Measurements from ENCODE around the gene LARP1. TPM values are rescaled to one million over a fixed set of nuclear protein-coding genes. Genes with fewer than 3 reads are reported as not detected.

The LARP1 gene
- total and polyA plus RNA-seq, 5 donors: 43.9 to 130 (median 122) TPM

- Histone ChIP-seq H3K27me3 (ENCODE audit: control insufficient read depth, insufficient read depth) (no peaks in the 10 kb centered on the region), H3K4me3 (ENCODE audit: low read length) (no peak overlapping the region), H3K4me1 (ENCODE audit: control insufficient read depth, insufficient read depth, low read length) (peaks cover 44% of the 10 kb centered on the region), H3K27ac (ENCODE audit: low read length) (no peak overlapping the region), H3K9me3 (ENCODE audit: control insufficient read depth, low read length) (no peaks in the 10 kb centered on the region)
- ATAC-seq (no peak), DNase-seq (no peak)
- WGBS: 88% methylated on average over 4 of the region's 4 CpGs
- intact Hi-C loops (cut with DNase I): no loop called here
These were observed 23.9 kb downstream of the LARP1 start for GRCh38 chr5:154779105-154779504.

DNA sequence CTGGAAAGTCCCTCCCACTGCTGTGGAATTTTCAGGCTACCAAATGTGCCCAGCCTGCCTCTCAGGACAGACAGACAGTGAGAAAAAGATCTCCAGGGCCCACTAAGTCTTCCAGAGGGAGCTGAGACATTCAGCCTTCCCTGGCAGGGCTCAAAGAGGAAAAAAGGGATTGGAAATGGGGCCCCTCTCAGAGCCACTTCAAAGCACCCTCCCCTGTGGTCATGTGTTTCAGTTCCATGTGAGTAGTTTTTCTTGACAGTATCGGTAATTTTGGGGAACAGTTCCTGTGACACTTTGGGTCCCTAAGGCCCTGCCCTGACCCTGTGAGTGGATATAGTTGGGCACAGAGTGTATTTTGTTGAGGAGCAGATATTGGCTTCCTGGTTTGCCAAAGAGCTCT, 25.0 kb downstream of the LARP1 start:
- Histone ChIP-seq H3K4me1 (ENCODE audit: control insufficient read depth, insufficient read depth, low read length) (peaks cover 43% of the 10 kb centered on the region), H3K9me3 (ENCODE audit: control insufficient read depth, low read length) (no peaks in the 10 kb centered on the region), H3K27ac (ENCODE audit: low read length) (peak overlapping the region; percentile 61), H3K4me3 (ENCODE audit: low read length) (no peak overlapping the region), H3K27me3 (ENCODE audit: control insufficient read depth, insufficient read depth) (no peaks in the 10 kb centered on the region)
- DNase-seq (no peak), ATAC-seq (no peak)
- WGBS: 26% methylated on average over 1 of the region's 1 CpG
- intact Hi-C loops (cut with DNase I): loop anchor here in 1 of 4 donors (10.0 kb wide), 1 partner anchor 95 kb away; no protein-coding TSS in a partner anchor

- H3K9me3 ChIP-seq (ENCODE audit: control insufficient read depth, low read length): no peaks in the 10 kb centered on the region
- peaks cover 51% of the 10 kb centered on the region for H3K4me1 ChIP-seq (ENCODE audit: control insufficient read depth, insufficient read depth, low read length)
- no peak overlapping the region for H3K4me3 ChIP-seq (ENCODE audit: low read length)
- ATAC-seq: peak; percentile 30 to 38
- H3K27ac ChIP-seq (ENCODE audit: low read length): peak overlapping the region; percentile 47
- peak in 2 of 3 donors; percentile 63 to 69 for DNase-seq
- H3K27me3 ChIP-seq (ENCODE audit: control insufficient read depth, insufficient read depth): no peaks in the 10 kb centered on the region
- 54% methylated on average over 4 of the region's 4 CpGs for WGBS
- intact Hi-C loops (cut with DNase I): loop anchor here in 1 of 4 donors (10.0 kb wide), 1 partner anchor 98 kb away; no protein-coding TSS in a partner anchor
These were observed 27.1 kb downstream of the LARP1 start for GRCh38 chr5:154782326-154782725.

DNA sequence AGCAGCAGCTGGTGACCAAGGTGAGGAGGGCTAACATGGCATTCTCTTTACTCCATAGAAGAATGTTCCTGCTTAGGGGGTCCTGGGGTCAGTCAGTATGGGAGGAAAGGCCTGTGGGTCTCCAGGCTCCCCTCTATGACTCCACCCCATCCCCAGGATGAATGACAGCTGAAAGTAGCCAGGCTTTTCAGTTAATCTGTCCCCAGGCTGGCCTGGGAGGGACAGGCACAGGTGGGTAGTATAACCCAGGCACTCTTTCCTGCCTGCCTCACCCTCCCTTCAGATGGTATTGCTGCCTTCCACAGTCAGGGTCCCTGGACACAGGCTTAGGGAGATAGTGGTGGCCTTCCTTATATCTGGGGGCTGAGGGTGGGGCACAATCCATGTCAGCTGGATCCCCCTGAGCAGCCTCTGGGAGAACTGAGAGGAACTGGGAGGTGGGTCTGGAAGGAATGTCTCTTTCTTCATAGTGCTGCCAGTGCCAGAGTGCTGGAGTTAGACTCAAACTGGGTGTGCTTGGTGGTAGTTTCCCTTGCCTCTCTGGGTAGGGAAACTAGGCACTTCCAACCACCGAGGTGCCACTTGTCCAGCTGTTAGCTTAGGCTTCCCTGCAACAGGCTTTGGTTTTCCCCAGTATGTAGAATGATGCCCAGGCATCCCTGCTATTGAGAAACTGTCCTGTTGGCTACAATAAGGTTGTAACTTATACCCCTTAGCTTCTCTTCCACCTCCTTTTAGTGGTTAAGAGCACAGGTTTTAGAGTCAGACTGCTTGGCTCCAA, 27.8 kb downstream of the LARP1 start:
- Histone ChIP-seq H3K27me3 (ENCODE audit: control insufficient read depth, insufficient read depth) (no peaks in the 10 kb centered on the region), H3K27ac (ENCODE audit: low read length) (peak overlapping the region; percentile 47), H3K4me1 (ENCODE audit: control insufficient read depth, insufficient read depth, low read length) (peaks cover 56% of the 10 kb centered on the region), H3K4me3 (ENCODE audit: low read length) (no peak overlapping the region), H3K9me3 (ENCODE audit: control insufficient read depth, low read length) (no peaks in the 10 kb centered on the region)
- peak in 1 of 3 donors; percentile 18 for DNase-seq
- ATAC-seq: peak in 1 of 2 donors; percentile 8
- 65% methylated on average over 1 of the region's 1 CpG for WGBS
- intact Hi-C loops (cut with DNase I): loop anchor here in 1 of 4 donors (10.0 kb wide), 1 partner anchor 98 kb away; no protein-coding TSS in a partner anchor

DNA sequence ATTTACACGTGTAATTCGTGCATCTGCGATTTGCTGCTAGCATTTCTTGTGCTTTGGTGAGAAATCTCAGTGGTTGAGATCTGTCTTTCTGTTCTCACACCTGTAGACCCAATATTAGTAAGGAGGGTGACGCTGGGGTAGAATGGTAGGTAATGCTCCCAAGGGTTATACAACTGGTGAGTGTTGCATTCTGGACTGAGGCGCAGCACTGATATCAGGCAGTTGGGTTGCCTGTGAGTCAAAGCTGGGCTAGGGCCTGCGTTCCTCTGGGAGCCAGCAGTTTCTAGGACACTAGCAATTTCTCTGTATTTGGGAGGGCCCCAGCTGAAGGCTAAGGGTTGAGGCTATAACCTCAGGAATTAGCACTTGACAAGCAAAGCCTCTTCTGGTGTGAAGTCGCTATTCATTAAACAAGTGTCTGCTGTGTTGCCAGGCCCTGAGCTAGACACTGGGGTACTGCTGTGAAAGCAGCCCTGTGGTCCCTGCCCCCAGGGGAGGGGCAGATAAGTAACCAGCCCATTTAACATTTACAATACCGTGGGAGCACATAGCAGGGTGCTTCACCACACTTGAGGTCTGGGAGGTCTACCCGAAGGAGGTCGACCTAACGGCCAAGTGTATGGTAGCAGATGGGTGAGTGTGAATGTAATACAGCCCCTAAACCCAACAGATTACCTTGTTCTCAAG, 28.7 kb downstream of the LARP1 start:
- ATAC-seq (peak; percentile 61 to 75), DNase-seq (peak; percentile 53 to 75 (median 67))
- Histone ChIP-seq H3K27me3 (ENCODE audit: control insufficient read depth, insufficient read depth) (no peaks in the 10 kb centered on the region), H3K9me3 (ENCODE audit: control insufficient read depth, low read length) (no peaks in the 10 kb centered on the region), H3K27ac (ENCODE audit: low read length) (peak overlapping the region; percentile 7), H3K4me3 (ENCODE audit: low read length) (no peak overlapping the region), H3K4me1 (ENCODE audit: control insufficient read depth, insufficient read depth, low read length) (peaks cover 62% of the 10 kb centered on the region)
- WGBS: 61% methylated on average over 11 of the region's 11 CpGs
- intact Hi-C loops (cut with DNase I): loop anchor here in 1 of 4 donors (10.0 kb wide), 1 partner anchor 99 kb away; no protein-coding TSS in a partner anchor

GRCh38 chr5:154784856-154785255, 29.7 kb downstream of the LARP1 start:
- intact Hi-C loops (cut with DNase I): loop anchor here in 1 of 4 donors (10.0 kb wide), 1 partner anchor 100 kb away; no protein-coding TSS in a partner anchor
- WGBS: 77% methylated on average over 2 of the region's 2 CpGs
- H3K4me1 ChIP-seq (ENCODE audit: control insufficient read depth, insufficient read depth, low read length): peaks cover 55% of the 10 kb centered on the region
- no peak overlapping the region for H3K4me3 ChIP-seq (ENCODE audit: low read length)
- H3K27me3 ChIP-seq (ENCODE audit: control insufficient read depth, insufficient read depth): no peaks in the 10 kb centered on the region
- H3K9me3 ChIP-seq (ENCODE audit: control insufficient read depth, low read length): no peaks in the 10 kb centered on the region
- no peak for DNase-seq
- ATAC-seq: no peak
- peak overlapping the region; percentile 4 for H3K27ac ChIP-seq (ENCODE audit: low read length)

DNA sequence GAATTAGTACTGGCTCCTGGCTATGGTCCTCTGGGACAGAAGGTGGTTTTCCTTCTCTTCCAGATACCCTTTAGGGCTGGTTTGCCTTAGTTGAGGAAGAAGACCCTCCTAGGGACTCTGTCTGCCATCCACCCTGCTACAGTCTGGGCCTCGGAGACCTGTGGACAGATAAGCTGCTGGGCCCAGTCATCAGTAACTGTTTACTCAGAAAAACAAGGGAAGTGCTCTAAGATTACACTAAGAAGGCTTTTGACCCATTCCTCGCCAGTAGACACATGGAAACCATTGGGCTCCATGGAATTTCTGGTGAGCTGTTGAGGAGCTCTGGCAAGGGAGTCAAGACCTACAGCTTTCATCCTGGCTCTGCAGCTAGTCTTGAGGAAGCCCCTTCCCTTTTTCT, 31.2 kb downstream of the LARP1 start:
- ATAC-seq: peak in 1 of 2 donors; percentile 30
- no peak overlapping the region for H3K4me3 ChIP-seq (ENCODE audit: low read length)
- 47% methylated on average over 2 of the region's 2 CpGs for WGBS
- H3K4me1 ChIP-seq (ENCODE audit: control insufficient read depth, insufficient read depth, low read length): peaks cover 47% of the 10 kb centered on the region
- H3K9me3 ChIP-seq (ENCODE audit: control insufficient read depth, low read length): no peaks in the 10 kb centered on the region
- no peak overlapping the region for H3K27ac ChIP-seq (ENCODE audit: low read length)
- DNase-seq: no peak
- no peaks in the 10 kb centered on the region for H3K27me3 ChIP-seq (ENCODE audit: control insufficient read depth, insufficient read depth)
- intact Hi-C loops (cut with DNase I): loop anchor here in 1 of 4 donors (10.0 kb wide), 1 partner anchor 102 kb away; no protein-coding TSS in a partner anchor

- intact Hi-C loops (cut with DNase I): loop anchor here in 1 of 4 donors (10.0 kb wide), 1 partner anchor 103 kb away; no protein-coding TSS in a partner anchor
- Histone ChIP-seq H3K27me3 (ENCODE audit: control insufficient read depth, insufficient read depth) (no peaks in the 10 kb centered on the region), H3K27ac (ENCODE audit: low read length) (peak overlapping the region; percentile 79), H3K4me1 (ENCODE audit: control insufficient read depth, insufficient read depth, low read length) (peaks cover 37% of the 10 kb centered on the region), H3K4me3 (ENCODE audit: low read length) (no peak overlapping the region), H3K9me3 (ENCODE audit: control insufficient read depth, low read length) (no peaks in the 10 kb centered on the region)
- DNase-seq (peak in 1 of 3 donors; percentile 52), ATAC-seq (peak; percentile 15 to 50)
- 37% methylated on average over 5 of the region's 5 CpGs for WGBS
These were observed 33.0 kb downstream of the LARP1 start for GRCh38 chr5:154788212-154788611.

DNA sequence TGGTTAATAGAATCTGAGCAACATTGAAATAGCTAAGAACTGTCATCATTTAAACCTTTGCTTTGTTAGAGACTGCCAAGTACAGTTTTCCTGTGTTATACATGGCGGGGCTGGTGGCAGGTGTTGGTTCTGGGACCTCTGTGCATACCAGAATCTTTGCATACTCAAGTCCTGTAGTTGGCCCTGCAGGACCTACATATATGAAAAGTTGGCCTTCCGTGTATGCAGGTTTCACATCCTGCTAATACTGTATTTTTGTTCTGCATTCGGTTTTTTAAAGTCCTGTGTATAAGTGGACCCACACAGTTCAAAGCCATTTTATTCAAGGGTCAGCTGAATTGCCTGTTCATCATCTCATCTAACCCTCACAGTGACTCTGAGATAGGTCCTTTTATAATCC, 36.4 kb downstream of the LARP1 start:
- WGBS: 88% methylated on average over 3 of the region's 3 CpGs
- Histone ChIP-seq H3K27me3 (ENCODE audit: control insufficient read depth, insufficient read depth) (no peaks in the 10 kb centered on the region), H3K27ac (ENCODE audit: low read length) (no peak overlapping the region), H3K9me3 (ENCODE audit: control insufficient read depth, low read length) (no peaks in the 10 kb centered on the region), H3K4me1 (ENCODE audit: control insufficient read depth, insufficient read depth, low read length) (peaks cover 26% of the 10 kb centered on the region), H3K4me3 (ENCODE audit: low read length) (no peak overlapping the region)
- intact Hi-C loops (cut with DNase I): no loop called here
- no peak for ATAC-seq
- DNase-seq: no peak

DNA sequence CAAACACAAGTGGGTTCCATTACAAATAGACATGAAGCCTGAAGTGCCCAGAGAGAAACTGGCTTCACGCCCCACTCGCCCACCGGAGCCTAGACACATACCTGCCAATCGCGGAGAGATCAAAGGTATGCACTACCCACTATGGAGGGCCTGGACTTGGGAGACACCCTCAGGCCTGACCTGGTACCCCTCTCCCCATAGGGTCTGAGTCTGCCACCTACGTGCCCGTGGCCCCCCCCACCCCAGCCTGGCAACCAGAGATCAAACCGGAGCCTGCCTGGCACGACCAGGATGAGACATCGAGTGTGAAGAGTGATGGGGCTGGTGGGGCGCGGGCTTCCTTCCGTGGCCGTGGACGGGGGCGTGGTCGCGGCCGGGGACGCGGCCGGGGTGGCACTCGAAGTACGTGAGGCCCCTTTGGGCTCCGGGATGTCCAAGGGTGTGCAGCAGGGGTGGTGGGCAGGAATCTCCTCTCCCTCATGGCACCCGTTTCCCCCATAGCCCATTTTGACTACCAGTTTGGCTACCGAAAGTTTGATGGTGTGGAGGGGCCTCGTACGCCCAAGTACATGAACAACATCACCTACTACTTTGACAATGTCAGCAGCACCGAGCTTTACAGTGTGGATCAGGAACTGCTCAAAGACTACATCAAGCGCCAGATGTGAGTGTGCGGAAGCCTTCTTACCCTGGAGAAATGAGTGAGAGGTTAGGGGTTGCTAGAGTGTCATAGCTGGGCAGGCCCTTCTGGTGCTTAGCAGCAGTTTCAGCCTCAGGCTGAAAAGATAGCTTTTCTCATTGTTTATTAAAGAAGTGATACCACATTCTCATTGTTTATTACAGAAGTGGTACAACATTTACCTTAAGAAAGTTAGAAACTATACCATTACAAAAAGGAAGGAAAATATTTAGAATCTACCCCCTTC, 38.7 kb downstream of the LARP1 start:
- intact Hi-C loops (cut with DNase I): no loop called here
- 87% methylated on average over 32 of the region's 32 CpGs for WGBS
- no peak overlapping the region for H3K4me3 ChIP-seq (ENCODE audit: low read length)
- no peaks in the 10 kb centered on the region for H3K27me3 ChIP-seq (ENCODE audit: control insufficient read depth, insufficient read depth)
- DNase-seq: no peak
- ATAC-seq: peak; percentile 47 to 54
- H3K9me3 ChIP-seq (ENCODE audit: control insufficient read depth, low read length): no peaks in the 10 kb centered on the region
- no peak overlapping the region for H3K27ac ChIP-seq (ENCODE audit: low read length)
- peaks cover 9% of the 10 kb centered on the region for H3K4me1 ChIP-seq (ENCODE audit: control insufficient read depth, insufficient read depth, low read length)

All from right cardiac atrium (tissue), 5 donors.